Stomach (tissue), 9 donors: ENCODE results near the gene SLC1A1. TPM values are rescaled to one million over a fixed set of nuclear protein-coding genes. Genes with fewer than 3 reads are reported as not detected.

Experiments
- DNase-seq, 2 donors: peaks; one replicate each; pipeline versions ENCODE4 v3.0.0 to v3.0.0-alpha.2; 2013 to 2019
- H3K27ac ChIP-seq, 5 donors: fragments of 200-600 bp in 4 of 5; sonication (generic) in 4 of 5; one replicate each; pipeline ENCODE4 v1.5.1; 2013 to 2019; ENCODE audit warnings: mild to moderate bottlenecking in 1 of 5, moderate library complexity in 1 of 5
- H3K27me3 ChIP-seq, 3 donors: fragments of 200-600 bp; sonication (generic); one replicate each; pipeline ENCODE4 v1.5.1; 2017 to 2019; ENCODE audit warnings: mixed run types in 1 of 3
- H3K36me3 ChIP-seq, 4 donors: fragments of 200-600 bp; sonication (generic); 1 replicate in 3 of 4; 2 replicates in 1 of 4; pipeline ENCODE4 v1.5.1; 2016 to 2019
- H3K4me1 ChIP-seq, 4 donors: fragments of 200-600 bp; sonication (generic); one replicate each; pipeline ENCODE4 v1.5.1; 2016 to 2019
- H3K4me3 ChIP-seq, 4 donors: fragments of 200-600 bp; sonication (generic) in 3 of 4; one replicate each; pipeline ENCODE4 v1.5.1; 2016 to 2019; ENCODE audit warnings: mild to moderate bottlenecking in 1 of 4
- H3K9me3 ChIP-seq, 4 donors: fragments of 200-600 bp; sonication (generic); one replicate each; pipeline ENCODE4 v1.5.1; 2016 to 2019
- CTCF ChIP-seq, 7 experiments: fragments of 450-650 bp in 4 of 7; fragments of 200-600 bp in 3 of 7; sonication (generic) in 3 of 7; IDR thresholded peaks; one replicate each; pipeline ENCODE4 v1.5.1; 2016 to 2019; ENCODE audit warnings: antibody characterized with exemption in 7 of 7, control low read depth in 2 of 7, mild to moderate bottlenecking in 1 of 7
- EP300 ChIP-seq: sonication (generic); formaldehyde crosslinking; IDR thresholded peaks from one replicate; pipeline ENCODE4 v1.6.1; 2017; ENCODE audit warnings: antibody characterized with exemption
- POLR2A ChIP-seq, 4 donors: fragments of 450-650 bp; IDR thresholded peaks; one replicate each; pipeline ENCODE4 v1.6.1; 2016; ENCODE audit warnings: antibody characterized with exemption in 4 of 4, control low read depth in 2 of 4, mild to moderate bottlenecking in 1 of 4, moderate library complexity in 1 of 4
- POLR2AphosphoS5 ChIP-seq, 3 donors: sonication (generic); formaldehyde crosslinking; IDR thresholded peaks; one replicate each; pipeline ENCODE4 v1.6.1; 2016; ENCODE audit warnings: antibody characterized with exemption in 3 of 3
- WGBS, 5 donors: extraction: QIAGEN DNeasy Blood & Tissue Kit in 3 of 5; methylation state at CpG; one replicate each; pipeline versions ENCODE4 v1.1.5 to v1.1.7; 2013 to 2018; 5-methylcytosine and 5-hydroxymethylcytosine counted together
- intact Hi-C: fragments of 100-400 bp; cut with DNase I; formaldehyde crosslinking; loops from one replicate; pipeline ENCODE4 v1.15.1; 2023; ENCODE audit warnings: low total_unique reads
- polyA plus RNA-seq, 3 donors: library from polyadenylated mRNA; stranded (reverse); fragments of 200-250 nt; gene quantifications; one replicate each; pipeline ENCODE4 v1.2.3, GENCODE V29; 2013
- total RNA-seq, 5 donors: library from RNA; depleted of rRNA; stranded (reverse); fragments of >200 nt; gene quantifications; one replicate each; pipeline versions ENCODE4 v1.1.0 to v1.2.3, GENCODE V29; 2014 to 2016
- donor health status: healthy with polysubstance abuse.
- donor health status: Bipolar disorder and iron deficiency.
- donor health status: healthy.

The SLC1A1 gene
- total and polyA plus RNA-seq, 8 donors = 0.58 to 13.3 (median 2.7) TPM; not detected in 1

DNA sequence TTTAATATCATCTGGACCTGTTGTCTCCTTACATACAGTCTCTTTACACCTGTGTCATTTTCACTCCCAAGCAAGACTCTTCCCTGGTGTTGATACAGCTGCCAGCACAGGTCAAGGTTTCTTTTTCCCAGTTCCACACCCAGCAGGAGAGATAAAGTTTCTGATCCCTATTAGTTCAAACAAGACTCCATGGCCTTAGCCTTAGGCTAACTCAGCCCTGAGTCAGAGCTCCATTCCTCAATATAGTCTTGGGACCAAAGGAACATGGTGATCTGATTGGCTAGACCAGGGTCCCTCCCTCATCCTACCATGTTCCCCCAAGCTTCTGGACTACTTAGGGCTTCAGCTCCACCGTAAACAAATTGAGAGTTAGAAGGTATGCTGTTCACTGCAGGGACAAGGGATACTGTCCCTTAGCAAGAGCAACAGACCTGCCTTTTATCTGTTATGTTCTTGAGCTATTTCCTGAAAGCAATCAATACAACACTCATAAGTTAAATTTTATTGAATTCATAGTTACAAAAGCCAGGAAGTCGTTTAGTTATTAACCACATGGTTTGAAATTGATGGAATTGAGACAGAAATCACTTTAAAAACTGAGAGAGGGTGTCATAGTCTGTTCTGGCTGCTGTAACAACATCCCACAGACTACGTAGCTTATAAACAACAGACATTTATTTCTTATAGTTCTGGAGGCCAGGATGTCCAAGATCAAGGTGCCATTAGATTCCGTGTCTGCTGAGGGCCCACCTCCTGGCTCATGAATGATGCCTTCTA is 20.5 kb downstream of the SLC1A1 start:
- Histone ChIP-seq H3K4me1 (no peaks in the 10 kb centered on the region), H3K4me3 (no peak overlapping the region), H3K9me3 (no peaks in the 10 kb centered on the region), H3K36me3 (no peaks in the 10 kb centered on the region), H3K27ac (no peak overlapping the region), H3K27me3 (no peaks in the 10 kb centered on the region)
- DNase-seq = peak in 1 of 2 donors; percentile 17
- TF ChIP-seq POLR2A (IDR thresholded peaks at IDR 0.05) (no peak), EP300 (no peak), POLR2AphosphoS5 (IDR thresholded peaks at IDR 0.05) (no peak), CTCF (IDR thresholded peaks at IDR 0.05) (no peak)
- 79 to 94% (median 92%) methylated on average over 4 of the region's 4 CpGs for WGBS, 5 donors
- intact Hi-C loops = no loop called here

- TF ChIP-seq POLR2A (IDR thresholded peaks at IDR 0.05) (no peak), EP300 (no peak), CTCF (IDR thresholded peaks at IDR 0.05) (no peak), POLR2AphosphoS5 (IDR thresholded peaks at IDR 0.05) (no peak)
- H3K36me3 ChIP-seq = no peaks in the 10 kb centered on the region
- no peaks in the 10 kb centered on the region for H3K9me3 ChIP-seq
- no peak for DNase-seq
- 70 to 80% (median 74%) methylated on average over 8 of the region's 8 CpGs for WGBS, 5 donors
- no peak overlapping the region for H3K4me3 ChIP-seq
- H3K4me1 ChIP-seq = no peaks in the 10 kb centered on the region
- H3K27me3 ChIP-seq = no peaks in the 10 kb centered on the region
- no peak overlapping the region for H3K27ac ChIP-seq
- intact Hi-C loops = no loop called here
Measured at GRCh38 chr9:4514252-4515128, 24.2 kb downstream of the SLC1A1 start.

GRCh38 chr9:4515958-4516375 is 25.7 kb downstream of the SLC1A1 start:
- no peak for TF ChIP-seq POLR2A (IDR thresholded peaks at IDR 0.05)
- no peak for TF ChIP-seq EP300
- TF ChIP-seq CTCF (IDR thresholded peaks at IDR 0.05) = no peak
- TF ChIP-seq POLR2AphosphoS5 (IDR thresholded peaks at IDR 0.05) = no peak
- peak in 1 of 2 donors; percentile 30 for DNase-seq
- H3K4me1 ChIP-seq = no peaks in the 10 kb centered on the region
- no peaks in the 10 kb centered on the region for H3K27me3 ChIP-seq
- WGBS, 5 donors = 41 to 65% (median 53%) methylated on average over 1 of the region's 1 CpG
- no peak overlapping the region for H3K4me3 ChIP-seq
- intact Hi-C loops = no loop called here
- H3K9me3 ChIP-seq = no peaks in the 10 kb centered on the region
- H3K27ac ChIP-seq = no peak overlapping the region
- H3K36me3 ChIP-seq = no peaks in the 10 kb centered on the region

- WGBS, 5 donors = 47 to 65% (median 55%) methylated on average over 6 of the region's 6 CpGs
- H3K4me1 ChIP-seq = no peaks in the 10 kb centered on the region
- no peak overlapping the region for H3K27ac ChIP-seq
- DNase-seq = no peak
- H3K4me3 ChIP-seq = no peak overlapping the region
- H3K36me3 ChIP-seq = no peaks in the 10 kb centered on the region
- no peak for TF ChIP-seq POLR2AphosphoS5 (IDR thresholded peaks at IDR 0.05)
- no peak for TF ChIP-seq POLR2A (IDR thresholded peaks at IDR 0.05)
- no peak for TF ChIP-seq EP300
- no peak for TF ChIP-seq CTCF (IDR thresholded peaks at IDR 0.05)
- H3K9me3 ChIP-seq = no peaks in the 10 kb centered on the region
- H3K27me3 ChIP-seq = no peaks in the 10 kb centered on the region
- intact Hi-C loops = no loop called here
Measured at GRCh38 chr9:4517274-4517673, 27.0 kb downstream of the SLC1A1 start.
